Dedifferentiated amniotic fluid mesenchymal stem cell (primary cell): Measurements from ENCODE around the gene CASP4.

ENCODE experiments used
- DNase-seq: peaks from one replicate; pipeline ENCODE4 v3.0.0-alpha.2; 2016; ENCODE audit errors: extremely low spot score

The CASP4 gene

GRCh38 chr11:104893876-104894275, 74.5 kb downstream of the CASP4 start:
- no peak for DNase-seq
